NCI-H460 (cell line): ENCODE data around the gene BLM. TPM values are rescaled to one million over a fixed set of nuclear protein-coding genes. Genes with fewer than 3 reads are reported as not detected.
"Not testable (repeated sequence)": the region's sequence is repeated elsewhere in the genome, so short reads cannot be mapped to it uniquely, and the experiment has no call there.

Experiments
- DNase-seq: peaks from one replicate; pipeline ENCODE4 v3.0.0-alpha.2; 2016; ENCODE audit warnings: low read depth; ENCODE audit errors: extremely low read depth
- total RNA-seq: library from RNA; depleted of rRNA; stranded (reverse); fragments of >200 nt; shearing (Covaris generic); gene quantifications from 2 replicates; pipeline ENCODE4 v1.2.3, GENCODE V29; 2014

BLM gene
- total RNA-seq, 1 experiment from 2014 or later, result 10.6 TPM

DNA sequence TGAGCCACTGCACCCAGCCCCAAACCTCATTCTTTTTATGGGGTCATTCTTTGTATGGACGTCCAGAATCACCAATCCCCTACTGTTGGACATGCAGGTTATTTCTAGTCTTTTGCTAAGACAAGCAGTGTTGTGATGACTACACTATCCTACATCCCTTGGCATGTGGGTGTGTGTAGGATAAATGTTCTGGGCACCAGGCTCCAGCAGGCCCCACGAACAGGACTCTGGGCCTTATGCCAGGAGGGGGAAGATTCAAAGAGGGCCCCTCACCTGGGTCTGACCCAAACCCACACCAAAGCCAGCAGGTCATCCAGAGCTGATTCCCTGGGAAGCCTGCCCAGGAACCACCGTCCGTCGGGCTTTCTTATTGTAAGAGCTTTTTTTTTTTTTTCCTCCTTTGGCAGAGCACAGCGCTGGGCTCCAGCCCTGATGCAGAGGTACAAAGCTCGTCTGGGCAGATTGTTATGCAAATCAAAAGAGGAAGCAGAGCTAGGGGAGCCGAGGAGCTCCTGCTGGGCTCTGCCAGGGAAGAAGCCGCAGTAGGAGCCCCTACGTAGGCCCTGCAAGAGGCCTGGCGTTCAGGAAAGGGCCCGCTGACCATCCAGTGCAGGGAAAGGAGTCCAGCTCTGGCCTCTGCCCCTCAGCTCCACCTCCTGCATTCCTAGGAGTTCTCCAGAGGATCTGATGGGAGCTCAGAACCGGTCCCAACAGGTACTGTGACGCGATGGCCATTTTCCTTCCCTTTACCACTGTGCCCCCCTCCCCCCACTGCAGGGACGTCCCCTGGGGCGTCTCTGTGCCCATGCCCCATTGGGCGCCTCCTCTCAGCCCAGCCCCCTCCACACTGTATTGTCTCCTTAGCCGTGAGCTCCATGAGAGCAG is 122.3 kb downstream of the BLM start:
- no peak for DNase-seq

DNA sequence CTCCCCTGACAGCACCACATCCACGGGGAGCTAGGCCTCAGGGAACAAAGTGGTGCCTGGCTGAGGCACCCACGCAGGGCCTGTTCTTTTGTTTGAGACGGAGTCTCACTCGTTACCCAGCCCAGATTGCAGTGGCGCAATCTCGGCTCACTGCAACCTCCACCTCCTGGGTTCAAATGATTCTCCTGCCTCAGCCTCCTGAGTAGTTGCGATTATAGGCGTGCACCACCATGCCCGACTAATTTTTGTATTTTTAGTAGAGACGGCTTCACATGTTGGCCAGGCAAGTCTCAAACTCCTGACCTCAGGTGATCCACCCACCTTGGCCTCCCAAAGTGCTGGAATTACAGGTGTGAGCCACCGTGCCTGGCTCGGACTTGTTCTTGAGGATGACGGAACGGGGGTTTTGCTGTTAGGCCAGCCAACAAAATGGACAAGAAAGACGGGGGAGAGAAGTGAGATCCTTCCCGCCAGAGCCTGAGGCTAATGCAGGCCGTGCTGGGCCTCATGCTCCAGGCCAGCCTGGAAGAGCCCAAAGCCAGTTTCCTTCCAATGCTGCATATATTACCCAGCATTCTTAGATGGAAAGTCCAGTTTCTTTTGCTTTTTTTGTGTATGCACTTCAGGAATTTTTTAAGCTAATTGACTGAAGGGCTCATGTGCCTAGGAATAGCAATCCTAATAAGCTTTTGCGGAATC is 123.2 kb downstream of the BLM start:
- no peak for DNase-seq

DNA sequence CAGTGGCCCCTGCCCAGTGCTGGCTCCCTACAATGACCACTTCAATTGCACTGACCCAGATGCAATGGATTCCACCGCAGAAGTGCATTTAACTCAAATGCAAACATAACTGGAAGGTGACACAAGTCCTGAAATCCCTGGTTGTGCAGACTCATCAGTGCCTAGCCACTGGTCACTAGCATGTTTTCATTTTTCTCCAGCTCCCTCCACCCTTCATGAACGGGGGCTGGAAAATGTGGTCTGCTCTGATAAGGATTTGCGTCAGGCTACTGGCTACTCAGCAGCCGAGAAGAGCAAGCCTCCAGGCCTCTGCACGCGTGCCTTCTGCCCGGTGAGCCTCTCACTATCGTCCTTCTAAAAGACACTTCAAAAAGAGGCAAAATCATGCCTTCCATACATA is 123.8 kb downstream of the BLM start:
- DNase-seq, result no peak

DNA sequence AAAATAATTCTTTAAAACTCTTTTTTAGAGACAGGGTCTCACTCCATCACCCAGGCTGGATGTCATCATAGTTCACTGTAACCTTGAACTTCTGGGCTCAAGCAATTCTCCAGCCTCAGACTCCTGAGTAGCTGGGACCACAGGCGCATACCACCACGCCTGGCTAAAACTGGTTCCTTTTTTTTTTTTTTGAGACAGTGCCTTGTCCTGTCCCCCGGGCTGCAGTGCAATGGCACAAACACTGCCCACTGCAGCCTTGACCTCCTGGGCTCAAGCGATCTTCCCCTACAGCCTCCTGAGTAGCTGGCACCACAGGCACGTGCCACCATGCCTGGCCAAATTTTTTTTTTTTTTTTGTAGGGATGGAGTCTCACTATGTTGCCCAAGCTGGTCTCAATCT is 127.5 kb downstream of the BLM start:
- no peak for DNase-seq

DNA sequence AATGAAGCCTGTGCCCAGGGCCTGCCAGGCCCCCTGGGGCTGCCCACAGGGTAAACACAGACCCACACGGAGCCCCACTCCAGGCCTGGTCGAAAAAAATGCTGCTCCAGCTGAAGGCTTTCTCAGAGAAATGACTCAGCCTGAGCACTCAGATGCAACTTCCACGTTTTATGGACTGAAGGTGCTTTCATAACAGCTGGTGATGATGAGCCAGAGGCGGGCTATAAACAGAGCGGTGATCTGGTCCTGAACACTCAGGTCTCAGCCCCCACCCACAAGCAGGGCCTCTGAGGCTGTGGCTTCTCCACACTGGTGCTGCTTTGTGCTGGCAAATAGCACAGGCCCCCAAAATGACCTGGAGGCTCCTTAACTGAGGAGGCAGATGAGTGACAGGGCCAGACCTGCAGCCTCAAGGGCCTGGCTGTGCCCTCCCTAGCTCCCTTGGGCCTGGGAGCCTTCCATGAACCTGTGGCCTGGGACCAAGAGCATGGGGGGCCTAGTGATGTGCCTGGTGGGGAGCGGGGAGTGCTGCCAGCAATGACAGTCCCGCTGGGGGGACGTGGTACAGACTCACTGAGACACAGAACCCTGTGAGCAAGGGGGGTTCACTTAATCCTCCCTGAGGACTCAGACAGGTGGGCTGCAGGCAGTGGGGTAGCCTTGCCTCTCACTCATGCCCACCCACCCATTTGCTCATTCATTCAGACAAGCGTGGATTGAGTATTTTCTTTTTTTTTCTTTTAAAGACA is 128.2 kb downstream of the BLM start:
- DNase-seq, result peak; percentile 33

DNA sequence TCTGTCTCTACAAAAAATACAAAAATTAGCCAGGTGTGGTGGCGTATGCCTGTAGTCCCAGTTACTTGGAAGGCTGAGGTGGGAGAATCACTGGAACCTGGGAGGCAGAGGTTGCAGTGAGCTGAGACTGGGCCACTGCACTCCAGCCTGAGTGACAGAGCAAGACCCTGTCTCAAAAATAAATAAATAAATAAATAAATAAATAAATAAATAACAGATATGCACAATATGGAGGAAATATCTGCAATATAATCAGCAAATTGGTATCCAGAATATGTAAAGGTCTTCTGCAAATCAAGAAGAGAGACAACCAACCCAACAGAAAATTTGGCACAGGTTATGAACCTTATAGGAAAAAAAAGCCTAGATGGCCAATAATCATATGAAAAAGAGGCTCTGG is 132.3 kb downstream of the BLM start:
- DNase-seq, result not testable (repeated sequence)

DNA sequence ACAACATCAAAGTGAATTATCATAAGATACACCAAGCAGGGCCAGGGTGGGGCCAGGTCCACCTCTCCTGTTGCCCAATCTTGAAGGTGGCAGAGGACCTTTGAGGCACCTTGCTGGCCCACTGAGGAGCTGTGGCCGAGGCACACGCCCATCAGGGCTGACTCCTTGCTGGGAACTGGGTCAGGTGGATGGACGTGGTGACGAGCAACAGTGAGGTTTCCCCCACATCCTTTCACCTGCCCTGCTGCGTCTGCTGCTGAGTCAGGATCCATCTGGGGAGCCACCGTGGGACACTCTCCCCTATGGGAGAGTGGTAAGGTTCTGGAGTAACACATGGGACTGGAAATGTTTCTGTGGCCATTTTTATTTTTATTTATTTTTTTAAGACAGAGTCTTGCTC is 134.0 kb downstream of the BLM start:
- DNase-seq, result no peak

DNA sequence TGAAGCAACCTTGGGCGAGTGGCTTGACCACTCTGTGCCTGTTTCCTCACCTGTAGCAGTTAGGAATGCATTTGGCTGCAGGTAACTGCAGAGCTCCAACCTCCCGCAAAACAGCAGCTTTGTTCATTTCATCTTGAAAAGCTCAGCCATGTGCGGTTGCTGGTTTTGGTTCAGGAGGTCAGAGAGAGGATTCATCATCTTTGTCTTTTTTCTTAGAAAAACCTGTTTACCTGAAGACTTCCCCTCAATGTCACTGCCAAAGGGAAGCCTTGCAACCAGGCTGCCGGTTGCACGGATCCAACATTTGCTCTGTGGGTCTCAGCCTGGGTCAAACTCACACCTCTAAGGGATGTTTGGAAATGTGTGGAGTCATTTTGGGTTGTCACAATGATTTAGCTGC is 134.8 kb downstream of the BLM start:
- DNase-seq, result no peak

DNA sequence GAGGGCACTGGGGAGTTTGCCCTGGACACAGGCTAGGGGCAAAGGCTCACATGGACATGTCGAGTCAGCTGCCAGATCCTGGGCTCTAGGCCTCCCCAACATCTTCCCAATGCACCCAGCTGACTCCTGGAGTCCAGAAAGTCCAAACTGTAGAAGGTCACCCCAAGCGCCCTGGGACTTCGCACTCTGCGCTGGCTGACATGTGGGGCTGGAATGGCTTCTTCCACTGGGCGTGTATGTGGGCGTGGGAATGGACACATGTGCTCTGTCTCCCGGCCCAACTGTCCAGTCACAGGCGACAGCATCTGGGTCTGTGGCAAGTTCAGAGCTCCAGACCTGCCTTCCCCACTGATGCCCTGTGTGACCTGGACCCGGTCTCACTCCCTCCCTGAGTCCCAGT is 138.0 kb downstream of the BLM start:
- DNase-seq, result no peak

DNA sequence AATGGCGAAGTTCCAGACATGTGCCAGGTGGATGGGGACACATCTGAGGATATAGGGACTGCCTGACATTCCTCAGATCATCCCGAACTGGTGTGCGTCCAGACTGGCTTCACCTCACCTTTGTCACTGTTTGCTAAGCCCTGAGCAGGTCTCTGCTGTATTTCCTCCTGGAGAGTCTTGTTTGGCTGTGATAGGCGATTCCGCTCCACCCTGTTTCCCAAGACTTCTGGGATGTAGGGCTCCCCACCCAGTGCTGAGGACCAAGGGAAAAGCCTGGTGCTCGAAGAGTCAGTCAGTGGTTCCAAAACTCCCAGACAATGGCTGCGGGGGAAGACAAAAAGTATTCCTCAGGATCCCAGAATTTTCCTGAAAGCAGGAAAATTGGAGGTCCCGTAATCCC is 140.2 kb downstream of the BLM start:
- DNase-seq, result no peak

DNA sequence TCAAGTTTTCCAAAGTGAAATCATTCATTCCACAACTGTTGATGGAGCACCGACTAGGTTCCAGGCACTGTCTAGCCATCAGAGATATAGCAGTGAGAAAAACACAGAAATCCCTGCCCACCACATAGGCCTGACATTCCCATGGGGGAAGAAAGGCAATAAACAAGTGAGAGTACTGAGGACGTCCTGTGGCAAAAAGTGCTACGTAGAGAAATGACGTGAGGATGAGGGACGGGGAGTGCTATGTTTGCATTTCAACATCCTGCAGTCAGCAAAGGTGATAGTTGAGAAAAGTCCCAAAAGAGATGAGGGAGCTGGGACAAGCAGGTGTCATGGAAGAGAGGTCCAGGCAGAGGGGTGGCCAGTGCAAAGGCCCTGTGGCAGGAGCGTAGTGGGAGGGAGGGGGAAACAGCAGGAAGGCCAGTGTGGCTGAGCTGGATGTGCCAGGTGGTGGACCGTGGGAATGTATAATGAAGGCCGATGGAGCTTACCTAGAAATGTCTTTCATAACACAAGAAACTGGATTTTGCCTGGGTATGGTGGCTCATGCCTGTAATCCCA is 140.8 kb downstream of the BLM start:
- no peak for DNase-seq

DNA sequence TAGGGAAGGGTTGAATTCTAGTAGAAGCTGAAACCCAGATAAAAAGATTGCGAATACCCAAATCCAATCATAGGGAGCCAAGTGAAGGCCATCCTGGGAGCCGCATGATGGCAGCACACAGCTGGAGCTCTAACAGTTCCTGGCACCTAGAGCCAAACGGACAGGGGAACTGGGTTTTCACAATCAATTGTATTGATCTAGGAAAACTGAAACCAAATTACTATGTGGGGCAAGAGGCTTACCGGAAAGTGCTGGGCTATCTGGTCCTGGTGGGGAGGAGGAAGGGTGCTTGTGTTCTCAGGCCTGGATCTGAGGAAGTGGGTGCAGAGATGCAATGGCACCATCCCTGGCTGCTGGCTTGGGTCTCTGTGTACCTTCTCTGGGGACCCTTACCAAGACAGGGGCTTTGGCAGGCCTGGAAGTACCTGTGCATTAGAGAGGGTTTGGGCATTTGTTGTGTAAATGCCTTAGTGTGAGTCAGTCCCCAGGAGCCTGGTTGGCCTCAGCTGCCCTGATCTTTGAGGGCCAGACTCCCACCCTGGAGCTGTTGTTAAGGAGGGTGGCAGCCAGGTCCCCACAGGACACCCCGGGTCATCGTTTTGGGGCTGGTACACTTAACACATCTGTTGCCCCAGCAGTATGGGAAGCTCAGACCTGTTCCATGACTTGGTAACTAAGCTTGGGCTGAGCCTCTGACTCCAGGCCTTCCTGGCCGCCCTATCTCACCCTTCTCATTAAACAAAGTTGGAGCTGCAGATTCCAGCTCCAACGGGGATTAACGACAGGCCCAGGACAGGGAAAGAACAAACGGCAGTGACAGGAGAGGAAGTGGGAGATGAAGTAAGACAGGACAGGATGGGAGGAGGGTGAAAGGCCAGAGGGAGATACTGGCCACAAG is 142.3 kb downstream of the BLM start:
- DNase-seq, result no peak

DNA sequence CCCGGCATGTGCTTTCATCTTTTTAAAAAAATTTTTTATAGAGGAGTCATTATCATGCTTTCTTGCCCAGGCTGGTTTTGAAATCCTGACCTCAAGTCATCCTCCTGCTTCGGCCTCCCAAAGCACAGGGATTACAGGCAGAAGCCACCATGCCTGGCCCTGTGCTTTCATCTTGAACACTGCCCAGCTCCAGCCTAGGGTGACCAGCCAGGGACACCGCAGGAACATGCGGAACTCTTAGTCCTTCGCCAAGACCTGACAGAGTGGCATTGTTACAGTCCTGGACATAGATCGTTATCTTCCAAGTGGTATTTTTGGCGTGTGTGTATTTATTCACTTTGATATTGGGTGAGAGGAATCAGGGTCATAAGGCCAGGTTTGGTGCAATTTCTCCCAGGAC is 143.3 kb downstream of the BLM start:
- peak; percentile 85 for DNase-seq

DNA sequence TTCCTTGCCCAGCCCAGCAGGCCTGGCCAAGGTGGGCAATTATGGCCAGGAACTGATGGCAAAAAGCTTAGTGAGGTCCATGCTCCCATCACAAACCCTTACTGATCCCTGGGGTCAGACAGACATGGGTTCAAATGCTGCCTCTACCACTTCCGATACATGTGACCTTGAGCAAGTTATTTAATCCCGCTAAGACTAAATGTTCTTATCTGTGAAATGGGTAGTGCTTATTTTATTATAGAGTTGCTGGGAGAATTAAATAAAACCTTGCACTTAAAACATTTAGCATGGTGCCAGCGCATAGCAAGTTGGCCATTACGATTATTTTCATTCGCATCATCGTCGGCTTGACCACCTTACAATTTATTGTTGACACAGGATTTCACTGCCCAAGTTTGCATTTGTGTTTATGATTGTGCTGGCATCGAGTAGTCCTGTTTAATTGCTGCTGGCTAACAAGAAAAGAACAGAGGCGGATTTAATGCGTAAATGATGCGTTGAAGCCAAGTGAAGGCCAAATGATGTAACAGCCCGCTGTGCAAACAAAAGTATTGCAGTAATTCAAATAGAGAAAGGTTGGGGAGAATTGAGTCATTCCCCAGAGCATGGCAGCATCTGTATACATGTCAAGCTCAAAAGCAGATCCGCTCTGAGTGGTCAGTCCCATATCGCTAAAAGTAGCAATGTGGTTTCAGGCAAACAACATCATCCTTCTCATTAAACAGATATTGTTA is 144.0 kb downstream of the BLM start:
- DNase-seq, result peak; percentile 97

DNA sequence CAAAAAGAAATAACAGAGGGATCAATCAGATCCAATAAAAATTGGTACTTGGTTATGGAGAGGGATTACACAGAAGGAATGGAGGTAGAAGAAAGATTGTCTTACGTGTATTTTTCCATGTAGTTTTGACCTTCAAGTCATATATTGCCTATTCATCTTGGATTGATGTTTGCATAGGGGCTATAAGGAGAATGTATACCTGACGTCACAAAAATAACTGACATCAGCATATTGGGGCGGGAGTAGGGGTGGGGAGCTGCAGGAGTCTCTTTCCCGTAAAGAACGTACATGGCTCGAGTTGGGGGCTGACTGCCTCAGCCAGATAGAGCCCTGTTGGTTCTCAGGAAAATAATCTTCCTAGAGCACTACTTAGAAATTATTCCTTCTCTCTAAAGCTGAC is 145.3 kb downstream of the BLM start:
- no peak for DNase-seq

DNA sequence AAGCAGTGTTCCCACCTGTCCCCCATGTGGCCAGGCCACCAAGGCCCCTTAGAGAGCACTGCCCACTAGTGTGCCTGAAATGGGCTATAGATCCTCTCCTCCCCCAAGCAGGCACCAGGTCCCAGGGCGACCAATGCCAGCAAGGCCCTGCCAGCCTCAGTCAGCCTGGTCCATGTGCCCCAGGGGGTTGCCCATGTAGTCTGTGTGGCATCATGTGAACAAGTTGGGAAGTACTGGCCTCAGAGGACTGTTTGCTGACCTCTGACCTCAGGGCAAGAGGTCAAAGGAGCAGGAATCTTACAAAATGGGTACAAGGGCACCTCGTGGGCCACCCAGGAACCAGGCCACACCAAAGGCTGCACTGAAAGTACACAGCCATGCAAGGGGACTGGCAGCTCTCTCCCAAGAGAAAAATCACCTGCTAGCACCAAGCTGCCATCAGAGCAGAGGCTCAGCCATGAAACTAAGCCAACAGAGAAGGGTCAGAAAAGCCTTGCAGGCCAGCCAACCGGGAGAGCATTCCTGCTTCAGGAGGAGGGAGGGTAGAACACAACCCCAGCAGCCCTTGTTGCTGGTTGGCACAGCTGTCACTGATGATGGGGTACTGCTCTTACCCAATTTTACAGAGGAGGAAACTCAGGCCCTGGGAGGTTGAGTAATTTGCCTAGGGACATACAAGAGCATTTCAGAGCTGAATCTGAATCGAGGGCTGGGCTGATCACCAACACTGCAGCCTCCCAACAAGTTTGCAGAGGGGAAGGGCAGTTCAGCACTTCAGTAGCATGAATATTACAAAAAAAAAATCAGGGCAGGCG is 146.0 kb downstream of the BLM start:
- DNase-seq, result peak; percentile 40

DNA sequence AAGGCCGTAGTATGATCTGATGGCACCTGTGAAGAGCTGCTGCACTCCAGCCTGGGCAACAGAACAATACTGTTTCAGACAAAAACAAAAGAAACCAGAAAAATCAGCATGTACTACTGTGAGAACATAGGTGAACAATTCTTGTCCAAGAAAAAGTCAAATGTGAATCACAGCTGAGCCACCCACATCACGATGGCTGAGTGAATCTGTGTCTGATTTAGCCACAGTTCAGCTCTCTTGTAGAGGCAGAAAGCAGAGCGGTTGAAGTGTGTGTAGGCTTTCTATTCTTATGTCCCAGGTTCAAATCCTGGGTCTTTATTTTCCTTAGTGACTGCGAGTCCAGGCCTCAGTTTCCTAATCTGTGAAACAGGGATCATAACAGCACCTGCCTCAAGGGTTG is 146.8 kb downstream of the BLM start:
- no peak for DNase-seq

DNA sequence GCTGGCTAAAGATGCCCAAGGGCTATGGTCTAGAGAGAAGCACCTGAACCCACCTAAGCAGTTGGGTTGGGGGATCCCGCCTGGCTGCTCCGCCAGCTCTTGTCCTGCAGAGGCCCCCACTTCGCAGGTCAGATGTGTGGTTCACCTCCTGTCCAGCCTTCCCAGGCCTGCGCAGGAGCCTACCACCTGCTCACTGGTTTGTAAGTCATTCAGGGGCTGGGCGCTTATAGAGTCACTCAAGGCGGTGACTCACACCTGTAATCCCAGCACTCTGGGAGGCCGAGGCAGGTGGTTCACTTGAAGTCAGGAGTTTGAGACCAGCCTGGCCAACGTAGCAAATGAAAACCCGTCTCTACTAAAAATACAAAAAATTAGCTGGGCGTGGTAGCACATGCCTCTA is 147.4 kb downstream of the BLM start:
- DNase-seq, result no peak

DNA sequence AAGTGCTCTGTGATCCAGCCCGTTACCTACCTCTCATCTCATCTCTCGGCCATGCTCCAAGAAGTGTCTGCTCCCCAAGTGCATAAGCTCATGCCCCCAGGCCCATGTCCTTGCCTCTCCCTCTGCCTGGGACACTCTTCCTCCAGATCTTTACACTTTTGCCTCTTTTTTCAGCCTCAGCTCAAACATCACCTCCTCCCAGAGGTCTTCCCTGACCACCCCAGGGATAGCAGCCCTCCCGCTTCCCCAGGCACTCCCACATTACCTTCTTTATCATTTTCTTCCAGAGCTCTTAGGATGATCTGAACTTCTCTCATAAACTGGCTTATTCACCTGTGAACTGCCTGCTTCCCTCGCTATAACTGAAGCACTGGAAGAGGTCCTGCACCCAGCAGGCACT is 148.6 kb downstream of the BLM start:
- no peak for DNase-seq
